GM12892 (cell line): ENCODE results near the gene ZNF577.
A peak's percentile ranks its signal among the peaks of the same experiment; 100 is the strongest.

Experiments
- POLR2A ChIP-seq: IDR thresholded peaks from 2 replicates; pipeline ENCODE4 v1.6.1; 2011; ENCODE audit warnings: low read depth, low read length, control low read depth
- POLR2AphosphoS5 ChIP-seq: IDR thresholded peaks from 2 replicates; pipeline ENCODE4 v1.6.1; 2011; ENCODE audit warnings: low read depth, low read length, control low read depth

GRCh38 chr19:51904331-51905165, 16.8 kb upstream of the ZNF577 start, which contains the start of gene ZNF649:
- TF ChIP-seq POLR2AphosphoS5 (peak; percentile 49; the same call in 1 of the 2 replicates), POLR2A (peak; percentile 63; the same call in 1 of the 2 replicates)
